ENCODE results near the gene RTL9. TPM values are rescaled to one million over a fixed set of nuclear protein-coding genes. Genes with fewer than 3 reads are reported as not detected.

Gene RTL9
- total RNA-seq (1 to 10 TPM in 4 of 7 donors, under 1 TPM in 3; 0.38 to 3.6 (median 1.5) TPM), polyA plus RNA-seq (1 to 10 TPM in 1 of 2 donors, under 1 TPM in 1; 0.69 to 5.9 TPM)
- long read RNA-seq, donor 1, full-length matches to known transcripts: 1 of 1 reads
- long read RNA-seq, donor 1, partial matches to known transcripts: 0 of 1 reads
- long read RNA-seq, donor 1, other reads (novel, unspliced or antisense): 0 of 1 reads
- long read RNA-seq, donor 2: 0 reads
- long read RNA-seq, donor 3, partial matches to known transcripts: 1 of 1 reads
- long read RNA-seq, donor 3, other reads (novel, unspliced or antisense): 0 of 1 reads

GRCh38 chrX:110358548-110358947, at the start of gene RTL9:
TSS of gene RTL9 (plus strand) at chrX:110358848. CDS start at chrX:110450618, 91,770 bp downstream.
- intact Hi-C loops (cut with DNase I): no loop called here
- no peak within 1 kb of the TSS for H3K27ac ChIP-seq
- H3K27me3 ChIP-seq: no peaks in the 10 kb centered on the region
- H3K36me3 ChIP-seq: no peaks in the 10 kb centered on the region
- H3K4me1 ChIP-seq (ENCODE audit: insufficient read depth): no peaks in the 10 kb centered on the region
- no peak for DNase-seq
- WGBS, 3 donors: 31 to 37% (median 33%) methylated on average over 2 of the region's 2 CpGs
- no peak within 1 kb of the TSS for H3K4me3 ChIP-seq
- no peaks in the 10 kb centered on the region for H3K9me3 ChIP-seq
- no peak for TF ChIP-seq POLR2A (IDR thresholded peaks at IDR 0.05)

- no peak for TF ChIP-seq CTCF (IDR thresholded peaks at IDR 0.05)
- TF ChIP-seq EP300 (IDR thresholded peaks at IDR 0.05): no peak
- TF ChIP-seq POLR2A (IDR thresholded peaks at IDR 0.05): no peak
- intact Hi-C loops (cut with DNase I): loop anchor here in 1 of 4 donors (10.0 kb wide), 1 partner anchor 135 kb away; no protein-coding TSS in a partner anchor
- Histone ChIP-seq H3K36me3 (no peaks in the 10 kb centered on the region), H3K4me1 (ENCODE audit: insufficient read depth) (no peaks in the 10 kb centered on the region), H3K4me3 (no peak overlapping the region), H3K27ac (no peak overlapping the region), H3K9me3 (no peaks in the 10 kb centered on the region), H3K27me3 (no peaks in the 10 kb centered on the region)
- no peak for DNase-seq
- 40 to 49% (median 47%) methylated on average over 1 of the region's 1 CpG for WGBS, 3 donors
These were observed 48.5 kb upstream of the RTL9 start for GRCh38 chrX:110310000-110310790.

GRCh38 chrX:110310896-110311295, 47.8 kb upstream of the RTL9 start:
- TF ChIP-seq EP300 (IDR thresholded peaks at IDR 0.05) (no peak), POLR2A (IDR thresholded peaks at IDR 0.05) (no peak), CTCF (IDR thresholded peaks at IDR 0.05) (no peak)
- intact Hi-C loops (cut with DNase I): loop anchor here in 1 of 4 donors (10.0 kb wide), 1 partner anchor 136 kb away; no protein-coding TSS in a partner anchor
- Histone ChIP-seq H3K4me3 (no peak overlapping the region), H3K27ac (no peak overlapping the region), H3K4me1 (ENCODE audit: insufficient read depth) (no peaks in the 10 kb centered on the region), H3K27me3 (no peaks in the 10 kb centered on the region), H3K9me3 (no peaks in the 10 kb centered on the region), H3K36me3 (no peaks in the 10 kb centered on the region)
- no peak for DNase-seq
- 44 to 52% (median 45%) methylated on average over 1 of the region's 1 CpG for WGBS, 3 donors

- WGBS, 3 donors: 71 to 78% (median 77%) methylated on average over 1 of the region's 1 CpG
- Histone ChIP-seq H3K27ac (no peak overlapping the region), H3K4me1 (ENCODE audit: insufficient read depth) (no peaks in the 10 kb centered on the region), H3K27me3 (no peaks in the 10 kb centered on the region), H3K36me3 (no peaks in the 10 kb centered on the region), H3K4me3 (no peak overlapping the region), H3K9me3 (no peaks in the 10 kb centered on the region)
- intact Hi-C loops (cut with DNase I): loop anchor here in 1 of 4 donors (10.0 kb wide), 1 partner anchor 137 kb away; no protein-coding TSS in a partner anchor
- no peak for DNase-seq
- TF ChIP-seq EP300 (IDR thresholded peaks at IDR 0.05) (no peak), CTCF (IDR thresholded peaks at IDR 0.05) (no peak), POLR2A (IDR thresholded peaks at IDR 0.05) (no peak)
These were observed 47.0 kb upstream of the RTL9 start for GRCh38 chrX:110311437-110312230.
